GM19438 (cell line): ENCODE measurements around the gene OR2B6.
"Not testable (repeated sequence)": the region's sequence is repeated elsewhere in the genome, so short reads cannot be mapped to it uniquely, and the experiment has no call there.

ENCODE experiments used
- ATAC-seq: cut with Tn5 transposase; IDR thresholded peaks from one replicate; pipeline ENCODE4 v1.9.1; 2021; ENCODE audit warnings: low read depth; ENCODE audit not compliant: unreplicated experiment

Gene OR2B6

DNA sequence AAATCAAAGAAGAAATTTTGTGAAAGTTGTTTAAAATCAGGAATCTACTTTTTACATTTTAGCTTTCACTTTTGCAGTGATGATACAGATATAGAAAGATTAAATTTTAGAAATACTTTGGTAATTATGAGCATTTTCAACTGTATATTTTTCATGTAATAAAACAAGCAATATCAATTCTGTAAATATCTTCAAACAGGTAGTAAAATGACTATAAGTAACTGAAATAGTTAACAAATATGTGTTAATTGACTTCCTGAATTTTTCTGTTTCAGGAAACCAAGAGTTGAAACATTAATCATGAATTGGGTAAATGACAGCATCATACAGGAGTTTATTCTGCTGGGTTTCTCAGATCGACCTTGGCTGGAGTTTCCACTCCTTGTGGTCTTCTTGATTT lies at the start of gene OR2B6:
OR2B6 (plus strand) TSS at position 301 of the 400 bp plus-strand sequence; CDS start at position 301, 0 bp downstream.
- ATAC-seq, result no peak

DNA sequence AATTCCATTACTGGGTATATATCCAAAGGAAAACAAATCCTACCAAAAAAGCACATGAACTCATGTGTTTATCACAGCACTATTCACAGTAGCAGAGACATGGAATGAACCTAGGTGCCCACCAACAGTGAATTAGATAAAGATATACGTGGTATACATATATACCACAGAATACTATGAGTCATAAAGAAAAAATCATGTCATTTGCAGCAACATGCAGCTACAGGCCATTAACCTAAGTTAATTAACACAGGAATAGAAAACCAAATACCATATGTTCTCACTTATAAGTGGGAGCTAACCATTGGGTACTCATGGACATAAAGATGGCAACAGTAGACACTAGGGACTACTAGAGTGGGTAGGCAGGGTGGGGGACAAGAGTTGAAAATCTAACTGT lies 49.0 kb upstream of the OR2B6 start:
- ATAC-seq, result no peak

DNA sequence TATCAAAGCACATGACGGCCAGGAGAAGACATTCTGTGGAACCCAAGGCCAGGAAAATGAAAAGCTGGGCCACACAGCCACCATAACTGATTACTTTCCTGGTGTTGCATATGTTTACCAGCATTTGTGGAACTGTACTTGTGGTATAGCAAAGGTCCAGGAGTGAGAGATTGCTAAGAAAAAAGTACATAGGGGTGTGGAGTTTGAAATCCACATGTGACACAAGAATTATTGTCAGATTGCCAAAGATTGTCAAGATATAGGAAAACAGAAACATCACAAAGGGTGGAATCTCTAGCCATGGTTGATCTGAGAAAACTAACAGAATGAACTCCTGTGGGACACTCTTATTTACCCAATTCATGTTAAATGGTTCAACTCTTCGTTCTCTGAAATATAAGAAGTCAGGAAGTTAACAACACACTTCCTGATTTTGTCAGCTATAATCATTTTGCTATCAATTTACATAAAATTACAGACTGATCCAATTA lies 45.0 kb upstream of the OR2B6 start, which contains the start of gene OR2B2:
OR2B2 (minus strand) TSS at position 441 of the 491 bp plus-strand sequence; CDS start at position 364, 77 bp downstream.
- ATAC-seq, result no peak

DNA sequence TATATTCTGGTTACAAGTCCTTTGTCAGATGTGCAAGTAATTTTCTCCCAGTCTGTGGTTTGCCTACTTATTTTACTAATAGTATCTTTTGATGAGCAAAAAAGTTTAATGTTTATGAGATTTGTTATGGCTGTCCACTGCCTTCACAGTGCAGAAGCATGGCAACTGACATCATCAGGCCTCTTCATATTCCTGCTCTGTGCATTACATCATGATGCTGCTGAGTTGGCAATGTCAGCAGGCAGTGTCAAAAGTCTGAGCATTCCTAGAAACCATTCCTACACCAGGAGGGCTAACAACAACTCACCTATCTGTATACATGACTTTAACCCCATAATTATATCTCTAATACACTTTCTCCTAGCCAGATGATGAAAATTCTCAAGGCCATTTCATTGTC lies 34.1 kb upstream of the OR2B6 start:
- ATAC-seq, result no peak

DNA sequence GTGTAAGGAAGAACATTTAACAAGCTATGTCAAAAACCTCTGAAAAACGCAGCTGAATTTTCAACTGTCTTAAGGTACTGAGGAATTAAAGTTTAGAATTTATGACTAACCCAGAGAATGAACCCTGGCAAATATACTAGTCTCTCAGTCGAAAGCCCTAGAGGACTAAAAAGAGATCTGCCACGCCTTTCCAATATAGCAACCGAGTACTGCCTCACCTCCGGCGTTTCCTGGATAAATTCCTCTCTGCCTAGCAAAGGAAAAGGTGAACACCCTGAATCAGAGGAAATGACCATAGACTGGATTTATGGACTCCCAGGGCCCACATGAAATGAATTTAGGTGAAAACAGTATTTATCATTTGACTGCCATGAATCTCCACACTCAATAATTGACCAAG lies 32.9 kb upstream of the OR2B6 start:
- no peak for ATAC-seq

DNA sequence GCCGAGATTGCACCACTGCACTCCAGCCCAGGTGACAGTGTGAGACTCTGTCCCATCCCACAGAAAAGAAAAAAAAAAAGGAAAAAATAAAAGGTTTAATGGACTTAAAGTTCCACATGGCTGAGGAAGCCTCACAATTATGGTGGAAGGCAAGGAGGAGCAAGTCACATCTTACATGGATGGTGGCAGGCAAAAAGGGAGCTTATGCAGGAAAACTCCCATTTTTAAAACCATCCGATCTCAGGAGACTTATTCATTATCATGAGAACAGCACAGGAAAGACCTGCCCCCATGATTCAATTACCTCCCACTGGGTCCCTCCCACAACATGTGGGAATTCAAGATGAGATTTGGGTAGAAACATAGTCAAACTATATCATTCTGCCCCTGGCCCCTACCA lies 29.0 kb upstream of the OR2B6 start:
- ATAC-seq, result not testable (repeated sequence)

DNA sequence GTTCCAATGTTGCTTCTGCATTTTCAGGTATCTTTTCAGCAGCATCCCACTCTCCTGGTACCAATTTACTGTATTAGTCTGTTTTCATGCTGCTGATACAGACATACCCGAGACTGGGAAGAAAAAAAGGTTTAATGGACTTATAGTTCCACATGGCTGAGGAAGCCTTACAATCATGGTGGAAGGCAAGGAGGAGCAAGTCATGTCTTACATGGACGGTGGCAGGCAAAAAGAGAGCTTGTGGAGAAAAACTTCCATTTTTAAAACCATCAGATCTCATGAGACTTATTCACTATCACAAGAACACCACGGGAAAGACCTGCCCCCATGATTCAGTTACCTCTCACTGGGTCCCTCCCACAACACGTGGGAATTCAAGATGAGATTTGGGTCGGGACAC lies 27.1 kb upstream of the OR2B6 start:
- ATAC-seq, result not testable (repeated sequence)

DNA sequence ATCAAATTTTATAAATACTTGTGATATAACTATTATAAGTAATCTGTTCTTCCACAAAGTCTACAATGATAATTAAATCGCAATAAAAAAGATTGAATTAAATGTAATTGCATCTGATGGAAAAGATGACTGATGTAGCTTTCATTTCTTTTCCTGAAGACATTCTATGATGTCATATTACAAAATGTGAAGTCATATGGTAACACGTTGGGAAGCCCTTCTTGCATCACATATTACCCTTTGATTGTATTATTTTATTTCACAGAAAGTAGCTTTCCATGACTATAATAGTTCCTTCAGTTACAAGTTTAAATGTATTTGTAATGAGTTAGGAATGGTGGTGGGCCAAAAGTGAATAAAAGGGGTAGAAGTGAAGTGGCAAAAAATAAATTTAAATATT lies 25.8 kb upstream of the OR2B6 start:
- ATAC-seq, result no peak

DNA sequence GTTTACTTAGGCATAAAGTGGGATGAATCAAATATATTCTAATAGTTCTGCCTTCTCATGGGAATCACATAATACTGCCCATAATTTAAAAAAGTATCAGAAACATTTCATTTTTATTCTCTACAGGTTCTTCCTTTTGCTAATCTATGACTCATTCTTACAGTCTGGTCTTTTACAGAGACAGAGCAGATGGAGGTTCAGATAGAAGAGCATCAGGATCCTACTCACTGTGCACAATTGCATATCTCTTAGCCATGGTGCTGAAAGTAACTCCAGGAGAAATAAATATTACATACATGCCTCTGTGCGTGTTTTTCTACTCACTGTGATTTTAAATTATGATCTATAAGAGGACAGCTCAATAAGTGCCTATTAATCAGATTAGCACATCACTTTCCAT lies 16.3 kb upstream of the OR2B6 start:
- no peak for ATAC-seq

DNA sequence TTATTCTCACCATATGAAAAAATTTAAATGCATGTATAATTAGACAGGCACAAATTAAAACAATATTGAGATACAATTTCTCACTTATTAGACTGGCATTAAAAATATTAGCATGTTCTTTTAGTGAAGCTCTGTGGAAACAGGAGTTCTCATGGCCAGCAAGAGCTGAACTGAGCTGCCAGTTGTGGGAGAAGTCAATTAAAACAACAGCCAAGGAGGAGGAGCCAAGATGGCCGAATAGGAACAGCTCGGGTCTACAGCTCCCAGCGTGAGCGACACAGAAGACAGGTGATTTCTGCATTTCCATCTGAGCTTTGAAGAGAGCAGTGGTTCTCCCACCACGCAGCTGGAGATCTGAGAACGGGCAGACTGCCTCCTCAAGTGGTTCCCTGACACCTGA lies 14.0 kb upstream of the OR2B6 start:
- not testable (repeated sequence) for ATAC-seq

DNA sequence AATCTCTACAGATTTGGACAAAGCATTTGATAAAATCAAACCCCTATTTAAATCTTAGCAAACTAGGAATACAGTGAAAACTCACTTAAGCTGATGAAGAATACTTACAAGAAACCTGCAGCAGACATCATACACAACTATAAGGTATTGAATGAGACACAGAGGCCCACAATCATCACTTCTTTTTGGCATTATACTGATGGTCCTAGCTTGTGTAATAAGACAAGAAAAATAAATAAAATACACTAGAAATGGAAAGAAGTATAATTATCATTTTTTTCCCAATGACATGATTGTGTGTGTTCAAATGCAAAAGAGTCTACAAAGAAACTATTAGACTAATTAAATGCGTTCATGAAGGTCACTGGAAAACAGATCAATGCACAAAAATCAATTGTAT lies 8.8 kb upstream of the OR2B6 start:
- no peak for ATAC-seq

DNA sequence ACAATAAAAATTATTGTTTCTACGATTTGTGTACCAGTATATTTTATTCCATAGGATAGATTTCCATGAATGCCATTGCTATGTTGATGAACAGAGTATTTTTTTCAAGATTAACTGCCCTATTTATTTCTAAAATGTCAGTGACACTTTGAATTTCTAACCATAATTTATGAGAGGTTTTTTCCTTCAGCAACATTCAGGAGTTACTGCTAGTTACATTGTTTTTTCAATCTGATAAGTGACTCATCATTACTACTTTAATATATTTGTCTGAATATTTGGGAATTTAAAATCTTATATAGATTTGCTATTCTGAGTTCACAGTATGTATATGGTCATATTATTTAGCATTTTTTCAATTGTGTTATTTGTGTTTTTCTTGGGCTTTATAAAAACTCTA lies 6.0 kb upstream of the OR2B6 start:
- ATAC-seq, result no peak

DNA sequence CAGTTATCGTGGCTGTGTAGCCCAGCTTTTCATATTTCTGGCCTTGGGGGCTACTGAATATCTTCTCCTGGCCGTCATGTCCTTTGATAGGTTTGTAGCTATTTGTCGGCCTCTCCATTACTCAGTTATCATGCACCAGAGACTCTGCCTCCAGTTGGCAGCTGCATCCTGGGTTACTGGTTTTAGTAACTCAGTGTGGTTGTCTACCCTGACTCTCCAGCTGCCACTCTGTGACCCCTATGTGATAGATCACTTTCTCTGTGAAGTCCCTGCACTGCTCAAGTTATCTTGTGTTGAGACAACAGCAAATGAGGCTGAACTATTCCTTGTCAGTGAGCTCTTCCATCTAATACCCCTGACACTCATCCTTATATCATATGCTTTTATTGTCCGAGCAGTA lies 475 bp downstream of the OR2B6 start:
- no peak for ATAC-seq

DNA sequence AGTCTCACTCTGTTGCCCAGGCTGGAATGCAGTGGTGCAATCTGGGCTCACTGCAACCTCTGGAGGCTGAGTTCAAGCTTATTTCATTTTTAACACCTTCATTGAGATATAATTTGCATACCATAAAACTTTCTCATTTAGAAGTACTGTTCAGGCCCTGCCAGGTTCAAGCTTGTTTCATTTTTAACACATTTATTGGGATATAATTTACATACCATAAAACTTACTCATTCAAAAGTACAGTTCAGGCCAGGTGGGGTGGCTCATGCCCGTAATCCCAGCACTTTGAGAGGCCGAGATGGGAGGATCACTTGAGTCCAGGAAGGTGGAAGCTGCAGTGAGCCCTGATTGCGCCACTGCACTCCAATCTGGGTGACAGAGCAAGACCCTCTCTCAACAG lies 5.5 kb downstream of the OR2B6 start:
- ATAC-seq, result no peak

DNA sequence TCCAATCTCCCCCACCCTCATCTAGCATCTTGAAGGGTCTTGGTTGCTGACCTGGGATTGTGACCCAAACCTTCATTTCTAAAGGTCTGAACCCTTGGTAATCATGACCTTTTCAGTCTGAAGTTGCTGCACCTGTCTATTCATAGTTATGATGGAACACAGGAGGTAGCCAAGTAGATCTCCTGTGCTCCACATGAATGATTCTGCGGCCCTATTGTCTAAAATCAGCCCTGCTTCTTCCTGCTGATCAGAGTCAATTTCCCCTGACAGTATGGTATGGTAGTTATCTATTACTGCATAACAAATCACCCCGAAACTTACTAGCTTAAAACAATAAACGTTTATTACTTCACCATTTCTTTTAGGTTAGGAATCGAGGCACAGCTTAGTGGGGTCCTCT lies 9.0 kb downstream of the OR2B6 start:
- ATAC-seq, result no peak

DNA sequence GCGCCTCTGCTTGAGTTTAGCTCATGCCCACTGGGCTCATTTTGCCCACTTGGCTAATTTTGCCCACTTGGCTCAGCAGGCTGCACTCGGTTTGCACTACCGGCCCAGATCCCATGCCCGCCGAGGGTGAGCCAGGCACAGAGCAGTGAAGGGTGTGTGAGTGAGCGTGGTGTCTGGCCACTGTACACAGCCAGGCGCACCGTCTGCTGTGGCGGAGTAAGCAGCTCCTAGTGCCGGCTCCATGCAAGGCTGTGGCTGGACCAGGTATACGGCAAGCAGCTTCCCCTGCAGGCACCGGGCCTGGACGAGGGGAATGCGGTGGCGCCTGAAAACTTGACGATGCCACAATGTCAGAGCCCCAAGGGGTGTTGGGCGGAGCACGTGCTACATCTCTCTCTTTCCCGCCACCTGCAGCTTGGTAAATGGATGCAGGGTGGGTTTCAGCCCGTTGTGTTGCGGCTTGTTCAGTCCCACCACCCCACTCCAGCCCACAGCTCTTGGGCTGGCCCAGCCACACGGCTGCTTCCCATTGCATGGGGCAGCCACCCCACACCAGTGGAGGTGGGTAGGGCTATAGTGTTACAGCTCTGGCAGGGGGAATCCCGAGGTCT lies 9.9 kb downstream of the OR2B6 start:
- no peak for ATAC-seq

DNA sequence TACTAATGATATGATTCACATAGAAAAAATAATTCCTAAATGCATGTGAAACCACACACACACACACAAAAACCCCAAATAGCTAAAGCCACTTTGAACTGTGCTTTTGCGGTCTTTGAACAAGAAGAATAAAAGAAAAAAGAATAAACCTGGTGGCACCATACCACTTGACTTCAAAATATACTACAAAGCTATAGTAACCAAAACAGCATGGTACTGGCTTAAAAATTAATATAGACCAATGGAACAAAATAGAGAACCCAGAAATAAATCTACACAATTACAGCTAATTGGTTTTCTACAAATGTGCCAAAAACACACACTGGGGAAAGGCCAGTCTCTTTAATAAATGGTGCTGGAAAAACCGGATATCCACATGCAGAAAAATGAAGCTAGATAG lies 13.4 kb downstream of the OR2B6 start:
- no peak for ATAC-seq

DNA sequence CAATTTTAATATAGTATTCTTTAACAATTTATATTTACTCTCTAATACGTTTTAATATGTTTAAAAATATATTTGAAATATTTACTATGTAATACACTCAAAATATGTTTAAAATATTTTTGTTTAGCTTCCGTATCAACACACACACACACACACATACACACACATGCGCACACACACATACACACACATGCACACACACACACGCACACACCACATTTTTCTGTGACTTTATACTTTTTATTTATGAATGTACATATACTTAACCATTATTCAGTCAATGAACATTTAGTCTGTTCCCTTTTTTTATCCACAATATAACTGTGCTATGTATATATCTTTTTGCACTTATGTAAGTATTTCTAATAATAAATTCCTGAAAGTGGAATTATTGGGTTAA lies 15.7 kb downstream of the OR2B6 start:
- no peak for ATAC-seq

DNA sequence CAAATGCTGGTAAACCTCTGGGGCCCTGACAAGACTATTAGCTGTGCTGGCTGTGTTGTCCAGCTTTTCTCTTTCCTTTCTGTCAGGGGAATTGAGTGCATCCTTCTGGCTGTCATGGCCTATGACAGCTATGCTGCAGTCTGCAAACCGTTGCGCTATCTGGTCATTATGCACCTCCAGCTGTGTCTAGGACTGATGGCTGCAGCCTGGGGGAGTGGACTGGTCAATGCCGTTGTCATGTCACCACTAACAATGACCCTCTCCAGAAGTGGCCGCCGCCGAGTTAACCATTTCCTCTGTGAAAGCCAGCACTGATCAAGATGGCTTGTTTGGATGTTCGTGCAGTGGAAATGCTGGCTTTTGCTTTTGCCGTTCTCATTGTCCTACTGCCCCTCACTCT lies 20.3 kb downstream of the OR2B6 start:
- ATAC-seq, result no peak

DNA sequence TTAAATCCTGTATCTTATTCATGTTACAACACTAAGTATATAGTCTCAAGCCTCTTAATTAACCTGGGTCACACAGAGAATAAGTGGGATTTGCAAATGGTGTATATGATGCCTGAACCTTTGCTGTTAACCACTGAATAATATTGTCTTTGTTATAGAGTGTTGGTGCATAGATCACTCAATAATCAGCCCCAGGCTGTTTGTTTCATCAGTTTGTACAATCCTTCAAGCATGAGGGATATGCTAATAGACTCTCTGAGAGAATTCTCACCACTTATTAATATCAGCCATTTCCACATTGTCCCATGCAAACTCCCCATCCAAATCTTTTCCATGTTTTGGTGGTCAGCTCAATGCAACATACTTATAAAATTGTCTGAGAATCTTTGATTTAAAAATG lies 21.7 kb downstream of the OR2B6 start:
- ATAC-seq, result no peak

DNA sequence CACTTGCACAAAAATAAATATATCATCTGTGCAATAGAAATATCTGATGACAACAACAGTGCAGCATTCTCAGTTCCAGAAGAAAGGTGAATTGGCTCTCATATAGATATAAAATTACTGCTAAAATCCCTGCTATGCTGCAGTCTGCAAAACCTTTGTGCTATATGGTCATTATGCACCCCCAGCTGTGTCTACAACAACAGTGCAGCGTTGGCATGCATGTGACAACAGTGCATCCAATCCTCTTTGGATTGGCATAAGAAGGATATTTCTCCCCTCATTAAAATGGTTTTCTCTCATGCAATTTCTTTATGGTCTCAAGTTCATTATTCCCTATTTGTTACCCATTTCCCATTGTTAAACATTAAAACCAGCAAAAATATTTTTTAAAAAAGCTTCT lies 23.1 kb downstream of the OR2B6 start:
- ATAC-seq, result no peak

DNA sequence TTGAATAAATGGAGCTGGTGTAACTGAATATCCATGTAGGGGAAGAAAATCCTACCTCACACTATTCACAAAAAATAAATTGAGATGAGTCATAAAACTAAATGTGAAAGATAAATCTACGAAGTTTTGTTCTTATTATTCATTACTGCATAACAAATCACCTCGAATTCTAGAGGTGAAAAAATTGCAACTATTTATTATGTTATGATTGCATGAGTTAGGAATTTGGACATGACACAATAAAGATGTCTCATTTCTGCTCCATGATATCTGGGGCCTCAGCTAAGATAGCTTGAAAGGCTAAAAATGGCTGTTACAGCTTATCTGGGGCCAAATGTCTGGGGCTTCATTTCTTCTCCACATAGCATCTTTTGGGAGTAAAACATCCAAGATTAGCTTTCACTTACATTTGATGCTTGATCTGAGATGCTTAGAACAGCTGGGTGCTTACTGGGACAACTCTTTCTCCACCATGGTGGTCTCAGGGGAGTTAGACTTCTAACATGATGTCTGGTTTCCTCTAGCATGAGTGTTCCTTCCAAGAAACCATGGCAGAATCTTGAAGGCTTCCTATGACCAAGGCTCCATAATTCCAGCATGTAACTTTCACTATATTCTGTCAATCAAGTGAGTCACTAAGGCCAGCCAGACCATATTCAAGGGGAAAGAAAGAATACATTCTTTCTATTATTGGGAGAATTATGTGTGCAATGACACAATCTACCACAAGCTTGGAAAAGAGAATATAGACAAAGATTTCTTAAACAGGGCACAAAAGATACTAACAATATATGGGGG lies 30.1 kb downstream of the OR2B6 start:
- ATAC-seq, result no peak
